H1 (cell line): ENCODE data around the gene MRTFA. TPM values are rescaled to one million over a fixed set of nuclear protein-coding genes. Genes with fewer than 3 reads are reported as not detected.

Experiments used
- JUND ChIP-seq: IDR thresholded peaks from 2 replicates; pipeline ENCODE4 v1.6.1; 2011; ENCODE audit warnings: mild to moderate bottlenecking, improper control_type of control experiment, low read length
- polyA plus RNA-seq, 7 experiments: library from polyadenylated mRNA; depleted of rRNA in 3 of 7; stranded (reverse) in 5 of 7; unstranded in 2 of 7; fragments of >200 nt in 5 of 7; fragments of 200-250 nt in 2 of 7; gene quantifications; 1 replicate in 5 of 7; 2 replicates in 1 of 7; 4 replicates in 1 of 7; pipeline versions ENCODE4 v1.2.1 to v1.2.3, GENCODE V29; 2011 to 2013; ENCODE audit warnings: missing spikeins in 2 of 7, mixed read lengths in 2 of 7
- total RNA-seq: library from RNA; stranded (reverse); fragmentation: NEBNext Ultra II Directional; extraction: Animal tissue kit (Norgen Biotek cat#: 25700); gene quantifications from 2 replicates; pipeline ENCODE4 v1.2.1, GENCODE V29; 2021

MRTFA gene
- total and polyA plus RNA-seq, 2 of the 8 experiments (the other 6 are each of a cell fraction or from before 2014, with no cell fraction given), result 5.4 to 37.9 TPM

GRCh38 chr22:40654522-40655167 lies 18.1 kb upstream of the MRTFA start (continued):
- no peak for TF ChIP-seq JUND
